Breast epithelium (tissue), 3 donors: Measurements from ENCODE around the gene STMN1.

Experiments used
- CTCF ChIP-seq, 3 donors: fragments of 450-650 bp; IDR thresholded peaks; one replicate each; pipeline ENCODE4 v1.5.1; 2016 to 2017; ENCODE audit warnings: antibody characterized with exemption in 3 of 3, mild to moderate bottlenecking in 3 of 3, moderate library complexity in 3 of 3
- POLR2A ChIP-seq: fragments of 450-650 bp; IDR thresholded peaks from one replicate; pipeline ENCODE4 v1.6.1; 2016; ENCODE audit warnings: antibody characterized with exemption, mild to moderate bottlenecking, moderate library complexity

GRCh38 chr1:25948641-25949040, 42.4 kb upstream of the STMN1 start:
- TF ChIP-seq POLR2A (no peak), CTCF (IDR thresholded peaks at IDR 0.05) (no peak)
